ENCODE data around the gene NPAS2. TPM values are rescaled to one million over a fixed set of nuclear protein-coding genes. Genes with fewer than 3 reads are reported as not detected.

NPAS2 gene
- total RNA-seq, 1 donor from 2014 or later: 72.6 TPM

- Histone ChIP-seq H3K27me3 (no peaks in the 10 kb centered on the region), H3K9me3 (no peaks in the 10 kb centered on the region), H3K4me3 (no peak overlapping the region), H3K36me3 (peaks cover 16 to 35% of the 10 kb centered on the region in 2 donors), H3K27ac (no peak overlapping the region), H3K4me1 (no peaks in the 10 kb centered on the region)
- intact Hi-C loops (cut with DNase I): loop anchor here (1.0 kb wide), 2 partner anchors 139 to 193 kb away; partner anchors contain the start of gene TBC1D8
- DNase-seq (ENCODE audit: low spot score in 2 of 2): no peak
- TF ChIP-seq, protein P1, sequence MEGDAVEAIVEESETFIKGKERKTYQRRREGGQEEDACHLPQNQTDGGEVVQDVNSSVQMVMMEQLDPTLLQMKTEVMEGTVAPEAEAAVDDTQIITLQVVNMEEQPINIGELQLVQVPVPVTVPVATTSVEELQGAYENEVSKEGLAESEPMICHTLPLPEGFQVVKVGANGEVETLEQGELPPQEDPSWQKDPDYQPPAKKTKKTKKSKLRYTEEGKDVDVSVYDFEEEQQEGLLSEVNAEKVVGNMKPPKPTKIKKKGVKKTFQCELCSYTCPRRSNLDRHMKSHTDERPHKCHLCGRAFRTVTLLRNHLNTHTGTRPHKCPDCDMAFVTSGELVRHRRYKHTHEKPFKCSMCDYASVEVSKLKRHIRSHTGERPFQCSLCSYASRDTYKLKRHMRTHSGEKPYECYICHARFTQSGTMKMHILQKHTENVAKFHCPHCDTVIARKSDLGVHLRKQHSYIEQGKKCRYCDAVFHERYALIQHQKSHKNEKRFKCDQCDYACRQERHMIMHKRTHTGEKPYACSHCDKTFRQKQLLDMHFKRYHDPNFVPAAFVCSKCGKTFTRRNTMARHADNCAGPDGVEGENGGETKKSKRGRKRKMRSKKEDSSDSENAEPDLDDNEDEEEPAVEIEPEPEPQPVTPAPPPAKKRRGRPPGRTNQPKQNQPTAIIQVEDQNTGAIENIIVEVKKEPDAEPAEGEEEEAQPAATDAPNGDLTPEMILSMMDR (IDR thresholded peaks at IDR 0.05): no peak
Observed at GRCh38 chr2:101012054-101012705, 192.2 kb downstream of the NPAS2 start.

- Histone ChIP-seq H3K9me3 (no peaks in the 10 kb centered on the region), H3K36me3 (peaks cover 11 to 30% of the 10 kb centered on the region in 2 donors), H3K27me3 (no peaks in the 10 kb centered on the region), H3K4me3 (no peak overlapping the region), H3K27ac (no peak overlapping the region), H3K4me1 (no peaks in the 10 kb centered on the region)
- intact Hi-C loops (cut with DNase I): loop anchor here (1.0 kb wide), 2 partner anchors 139 to 193 kb away; partner anchors contain the start of gene TBC1D8
- DNase-seq (ENCODE audit: low spot score in 2 of 2): no peak
- TF ChIP-seq, protein P1 (IDR thresholded peaks at IDR 0.05): peak; percentile 78 to 86 (median 83)
Observed at GRCh38 chr2:101012706-101013181, 192.8 kb downstream of the NPAS2 start.

- TF ChIP-seq, protein P1 (IDR thresholded peaks at IDR 0.05): no peak
Observed at GRCh38 chr2:101014264-101014857, 194.4 kb downstream of the NPAS2 start.

GRCh38 chr2:101017371-101017770 lies 197.4 kb downstream of the NPAS2 start:
- no peak overlapping the region for H3K27ac ChIP-seq
- intact Hi-C loops (cut with DNase I): no loop called here
- H3K4me3 ChIP-seq: no peak overlapping the region
- peaks cover 13 to 24% of the 10 kb centered on the region in 2 donors for H3K36me3 ChIP-seq
- H3K4me1 ChIP-seq: no peaks in the 10 kb centered on the region
- H3K9me3 ChIP-seq: no peaks in the 10 kb centered on the region
- H3K27me3 ChIP-seq: no peaks in the 10 kb centered on the region
- TF ChIP-seq, protein P1 (IDR thresholded peaks at IDR 0.05): no peak
- DNase-seq (ENCODE audit: low spot score in 2 of 2): no peak

More at GRCh38 chr2:101014264-101014857, 194.4 kb downstream of the NPAS2 start:
- Histone ChIP-seq H3K36me3 (peaks cover 7 to 26% of the 10 kb centered on the region in 2 donors), H3K27me3 (no peaks in the 10 kb centered on the region), H3K9me3 (no peaks in the 10 kb centered on the region), H3K4me1 (no peaks in the 10 kb centered on the region), H3K4me3 (no peak overlapping the region), H3K27ac (no peak overlapping the region)
- no peak for DNase-seq (ENCODE audit: low spot score in 2 of 2)
- intact Hi-C loops (cut with DNase I): no loop called here

GRCh38 chr2:101018934-101019333 lies 199.0 kb downstream of the NPAS2 start:
- Histone ChIP-seq H3K36me3 (peaks cover 13 to 27% of the 10 kb centered on the region in 2 donors), H3K27ac (no peak overlapping the region), H3K27me3 (no peaks in the 10 kb centered on the region), H3K9me3 (no peaks in the 10 kb centered on the region), H3K4me1 (no peaks in the 10 kb centered on the region), H3K4me3 (no peak overlapping the region)
- intact Hi-C loops (cut with DNase I): no loop called here
- no peak for DNase-seq (ENCODE audit: low spot score in 2 of 2)
- TF ChIP-seq, protein P1 (IDR thresholded peaks at IDR 0.05): no peak

Data from ascending aorta (tissue), 2 donors.